Measurements from ENCODE around the gene ATF6.
A peak's percentile ranks its signal among the peaks of the same experiment; 100 is the strongest.

Gene ATF6

GRCh38 chr1:161791904-161792655 lies 26.0 kb downstream of the ATF6 start:
- no peak for DNase-seq
- Mint-ChIP-seq H3K27me3 (ENCODE audit: low read depth, poor library complexity) (no peaks in the 10 kb centered on the region), H3K4me3 (no peak overlapping the region), H3K9me3 (no peaks in the 10 kb centered on the region), H3K4me1 (no peaks in the 10 kb centered on the region), H3K36me3 (ENCODE audit: low read depth) (peaks cover 43% of the 10 kb centered on the region), H3K27ac (no peak overlapping the region)
- TF ChIP-seq CTCF (IDR thresholded peaks at IDR 0.05), result no peak

GRCh38 chr1:161792740-161793139 lies 26.6 kb downstream of the ATF6 start:
- H3K9me3 Mint-ChIP-seq, result no peaks in the 10 kb centered on the region
- H3K27me3 Mint-ChIP-seq (ENCODE audit: low read depth, poor library complexity), result no peaks in the 10 kb centered on the region
- H3K27ac Mint-ChIP-seq, result no peak overlapping the region
- DNase-seq, result peak; percentile 5
- peak; percentile 52 for TF ChIP-seq CTCF (IDR thresholded peaks at IDR 0.05)
- no peaks in the 10 kb centered on the region for H3K4me1 Mint-ChIP-seq
- H3K36me3 Mint-ChIP-seq (ENCODE audit: low read depth), result peaks cover 45% of the 10 kb centered on the region
- H3K4me3 Mint-ChIP-seq, result no peak overlapping the region

- no peak overlapping the region for H3K27ac Mint-ChIP-seq
- no peaks in the 10 kb centered on the region for H3K27me3 Mint-ChIP-seq (ENCODE audit: low read depth, poor library complexity)
- TF ChIP-seq CTCF (IDR thresholded peaks at IDR 0.05), result no peak
- peaks cover 4% of the 10 kb centered on the region for H3K4me1 Mint-ChIP-seq
- H3K36me3 Mint-ChIP-seq (ENCODE audit: low read depth), result peaks cover 50% of the 10 kb centered on the region
- H3K9me3 Mint-ChIP-seq, result no peaks in the 10 kb centered on the region
- no peak overlapping the region for H3K4me3 Mint-ChIP-seq
- DNase-seq, result no peak
Measured at GRCh38 chr1:161799792-161800191, 33.7 kb downstream of the ATF6 start.

GRCh38 chr1:161801955-161802354 lies 35.8 kb downstream of the ATF6 start:
- H3K36me3 Mint-ChIP-seq (ENCODE audit: low read depth), result peaks cover 54% of the 10 kb centered on the region
- no peak overlapping the region for H3K4me3 Mint-ChIP-seq
- no peak for DNase-seq
- no peak for TF ChIP-seq CTCF (IDR thresholded peaks at IDR 0.05)
- no peaks in the 10 kb centered on the region for H3K27me3 Mint-ChIP-seq (ENCODE audit: low read depth, poor library complexity)
- H3K9me3 Mint-ChIP-seq, result no peaks in the 10 kb centered on the region
- peak overlapping the region; percentile 4 for H3K27ac Mint-ChIP-seq
- peaks cover 4% of the 10 kb centered on the region for H3K4me1 Mint-ChIP-seq

GRCh38 chr1:161803181-161803580 lies 37.1 kb downstream of the ATF6 start:
- peaks cover 4% of the 10 kb centered on the region for H3K4me1 Mint-ChIP-seq
- no peak for TF ChIP-seq CTCF (IDR thresholded peaks at IDR 0.05)
- no peaks in the 10 kb centered on the region for H3K27me3 Mint-ChIP-seq (ENCODE audit: low read depth, poor library complexity)
- DNase-seq, result no peak
- peak overlapping the region; percentile 7 for H3K27ac Mint-ChIP-seq
- H3K9me3 Mint-ChIP-seq, result no peaks in the 10 kb centered on the region
- H3K4me3 Mint-ChIP-seq, result no peak overlapping the region
- H3K36me3 Mint-ChIP-seq (ENCODE audit: low read depth), result peaks cover 47% of the 10 kb centered on the region

Data from nephron progenitor cell (in vitro differentiated cells).